Neuronal stem cell (in vitro differentiated cells): ENCODE data around the gene MAP3K14.

ENCODE experiments used
- DNase-seq: peaks from one replicate; pipeline ENCODE4 v3.0.0-alpha.2; 2013; ENCODE audit warnings: low spot score
- H2AFZ ChIP-seq: one replicate; pipeline ENCODE4 v1.6.1; 2013; ENCODE audit warnings: mild to moderate bottlenecking, low read length, inconsistent platforms
- H2AK5ac ChIP-seq: 2 replicates; pipeline ENCODE4 v1.6.1; 2013; ENCODE audit warnings: low read depth, mild to moderate bottlenecking, inconsistent platforms, low read length, moderate library complexity, mixed read lengths
- H2BK120ac ChIP-seq: 2 replicates; pipeline ENCODE4 v1.6.1; 2013; ENCODE audit warnings: low read depth, mild to moderate bottlenecking, inconsistent platforms, low read length, moderate library complexity, mixed read lengths
- H2BK12ac ChIP-seq: one replicate; pipeline ENCODE4 v1.6.1; 2013; ENCODE audit warnings: low read length, inconsistent platforms
- H2BK15ac ChIP-seq: 2 replicates; pipeline ENCODE4 v1.6.1; 2013; ENCODE audit warnings: mild to moderate bottlenecking, low read length, inconsistent platforms, mixed read lengths
- H2BK5ac ChIP-seq: one replicate; pipeline ENCODE4 v1.6.1; 2013; ENCODE audit warnings: inconsistent platforms, mild to moderate bottlenecking, low read length, moderate library complexity
- H3K14ac ChIP-seq: one replicate; pipeline ENCODE4 v1.6.1; 2013; ENCODE audit warnings: low read length, inconsistent platforms
- H3K18ac ChIP-seq: 2 replicates; pipeline ENCODE4 v1.6.1; 2013; ENCODE audit warnings: low read length, inconsistent platforms
- H3K23ac ChIP-seq: 2 replicates; pipeline ENCODE4 v1.6.1; 2013; ENCODE audit warnings: low read depth, mild to moderate bottlenecking, mixed read lengths, low read length, inconsistent platforms; ENCODE audit not compliant: poor library complexity
- H3K27ac ChIP-seq: replicated peaks from 3 replicates; pipeline ENCODE4 v1.5.1; 2013; ENCODE audit warnings: low read length, inconsistent platforms
- H3K27me3 ChIP-seq, 3 experiments: 2 replicates each; pipeline ENCODE4 v1.6.1; 2013; ENCODE audit warnings: low read length in 3 of 3, mild to moderate bottlenecking in 2 of 3, inconsistent platforms in 1 of 3, low read depth in 1 of 3, mixed read lengths in 1 of 3, moderate library complexity in 1 of 3; ENCODE audit not compliant: control insufficient read depth in 3 of 3, insufficient read depth in 3 of 3
- H3K36me3 ChIP-seq, 2 donors: replicated peaks in 1 of 2; 2 replicates each; pipeline ENCODE4 v1.6.1; 2013; ENCODE audit warnings: low read length in 2 of 2; ENCODE audit not compliant: control insufficient read depth in 2 of 2, insufficient read depth in 2 of 2
- H3K4ac ChIP-seq: 2 replicates; pipeline ENCODE4 v1.6.1; 2013; ENCODE audit warnings: inconsistent platforms, mild to moderate bottlenecking, low read length, moderate library complexity
- H3K4me1 ChIP-seq, 2 donors: 1 replicate in 1 of 2; 2 replicates in 1 of 2; pipeline ENCODE4 v1.6.1; 2013; ENCODE audit warnings: low read length in 2 of 2, low read depth in 1 of 2; ENCODE audit not compliant: control insufficient read depth in 2 of 2, insufficient read depth in 1 of 2
- H3K4me2 ChIP-seq: one replicate; pipeline ENCODE4 v1.6.1; 2013; ENCODE audit warnings: mild to moderate bottlenecking, low read length, inconsistent platforms; ENCODE audit not compliant: insufficient read depth, poor library complexity, severe bottlenecking
- H3K4me3 ChIP-seq, 2 donors: 2 replicates each; pipeline ENCODE4 v1.5.1; 2013; ENCODE audit warnings: low read length in 2 of 2, mild to moderate bottlenecking in 2 of 2, inconsistent platforms in 1 of 2, moderate library complexity in 1 of 2
- H3K79me1 ChIP-seq: one replicate; pipeline ENCODE4 v1.6.1; 2013; ENCODE audit warnings: low read depth, mild to moderate bottlenecking, inconsistent platforms, low read length, moderate library complexity
- H3K9ac ChIP-seq: one replicate; pipeline ENCODE4 v1.6.1; 2013; ENCODE audit warnings: mild to moderate bottlenecking, low read depth, low read length, inconsistent platforms; ENCODE audit not compliant: poor library complexity
- H3K9me3 ChIP-seq, 2 donors: replicated peaks in 1 of 2; 2 replicates each; pipeline versions ENCODE3 to v1.6.1; 2013; ENCODE audit warnings: low read length in 2 of 2, mild to moderate bottlenecking in 2 of 2, inconsistent platforms in 1 of 2, low read depth in 1 of 2, mixed read lengths in 1 of 2, moderate library complexity in 1 of 2; ENCODE audit not compliant: control insufficient read depth in 2 of 2, insufficient read depth in 1 of 2
- H4K8ac ChIP-seq: one replicate; pipeline ENCODE4 v1.6.1; 2013; ENCODE audit warnings: low read depth, mild to moderate bottlenecking, inconsistent platforms, low read length, moderate library complexity
- H4K91ac ChIP-seq: one replicate; pipeline ENCODE4 v1.6.1; 2013; ENCODE audit warnings: low read length, low read depth, mild to moderate bottlenecking, inconsistent platforms; ENCODE audit not compliant: poor library complexity
- WGBS, 2 donors: extraction: QIAGEN DNeasy Blood & Tissue Kit; methylation state at CpG; one replicate each; pipeline ENCODE4 v1.1.7; 2013; ENCODE audit warnings: missing lambda C conversion rate in 2 of 2, mixed read lengths in 1 of 2; ENCODE audit not compliant: insufficient read length in 2 of 2, insufficient replicate concordance in 1 of 2; ENCODE audit errors: extremely low coverage in 2 of 2; 5-methylcytosine and 5-hydroxymethylcytosine counted together

Gene MAP3K14

DNA sequence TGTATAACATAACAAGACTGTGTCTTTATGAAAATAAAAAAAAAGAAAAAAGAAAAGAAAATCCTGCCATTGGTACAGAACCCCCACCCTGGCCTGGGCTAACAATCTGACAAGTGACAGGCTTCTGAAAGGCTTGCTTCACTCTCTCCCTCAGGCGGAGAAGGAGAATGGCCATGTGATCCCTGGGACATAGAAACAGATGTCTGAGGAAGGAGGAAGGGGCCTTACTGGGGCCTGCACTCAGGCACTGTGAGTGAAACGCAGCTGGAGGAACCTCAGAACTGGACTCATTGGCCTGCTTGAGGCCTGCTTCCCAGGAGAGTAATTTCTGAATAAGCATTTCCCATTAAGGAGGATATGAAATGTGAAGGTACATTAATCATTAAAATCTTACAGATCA is 17.5 kb downstream of the MAP3K14 start:
- no peak overlapping the region for H3K4me2 ChIP-seq
- no peak overlapping the region for H4K8ac ChIP-seq
- no peak overlapping the region for H4K91ac ChIP-seq
- H3K4me1 ChIP-seq, result peaks cover 2 to 14% of the 10 kb centered on the region in 2 donors
- no peaks in the 10 kb centered on the region for H3K79me1 ChIP-seq
- H3K4ac ChIP-seq, result no peak overlapping the region
- no peak overlapping the region for H3K9ac ChIP-seq
- H2BK12ac ChIP-seq, result no peak overlapping the region
- peak overlapping the region; percentile 21 for H3K27ac ChIP-seq
- H2BK5ac ChIP-seq, result no peak overlapping the region
- DNase-seq, result no peak
- no peaks in the 10 kb centered on the region for H3K9me3 ChIP-seq
- H3K4me3 ChIP-seq, result no peak overlapping the region
- peaks cover 0 to 5% of the 10 kb centered on the region in 2 donors for H3K36me3 ChIP-seq
- no peak overlapping the region for H3K18ac ChIP-seq
- no peak overlapping the region for H3K14ac ChIP-seq
- no peaks in the 10 kb centered on the region for H3K27me3 ChIP-seq
- H2AK5ac ChIP-seq, result no peak overlapping the region
- no peak overlapping the region for H3K23ac ChIP-seq
- no peak overlapping the region for H2AFZ ChIP-seq
- H2BK15ac ChIP-seq, result no peak overlapping the region
- no peak overlapping the region for H2BK120ac ChIP-seq
- no CpG with 5 or more reads among the region's 2 CpGs for WGBS, 2 donors

DNA sequence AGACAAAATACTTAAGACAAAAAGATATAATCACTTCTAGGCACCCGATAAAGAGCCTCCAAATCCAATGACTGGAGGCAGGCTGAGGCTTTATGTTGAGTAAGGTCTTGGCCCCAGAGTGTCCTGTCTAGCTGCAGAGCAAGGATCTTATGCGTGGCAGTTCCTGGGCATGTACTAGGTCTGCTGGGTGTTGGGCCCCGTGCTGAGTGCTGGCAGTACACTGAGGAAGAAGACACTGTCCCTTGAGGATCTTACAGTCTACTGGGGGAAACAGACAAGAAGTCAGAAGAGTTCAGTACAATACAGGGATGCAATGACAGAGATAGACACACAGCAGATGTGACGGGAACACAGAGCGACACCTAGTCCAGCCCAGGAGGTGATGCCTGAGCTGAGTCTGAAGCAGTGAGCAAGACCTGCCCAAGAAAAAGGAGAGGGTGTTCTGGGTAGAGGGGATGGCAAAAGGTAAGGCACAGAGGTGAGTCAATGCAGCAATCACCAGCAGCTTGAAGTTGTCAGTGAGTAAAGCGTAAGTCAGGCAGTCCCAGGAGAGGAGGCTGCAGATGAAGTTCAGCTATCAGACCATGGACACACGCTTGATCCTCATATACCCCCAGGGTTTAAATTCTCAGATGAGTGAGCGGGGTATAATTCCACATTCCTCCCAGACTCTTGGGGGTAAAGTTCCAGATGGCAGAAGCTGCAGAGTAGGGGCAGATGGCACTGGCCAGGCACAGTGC is 18.1 kb downstream of the MAP3K14 start:
- no peak overlapping the region for H2BK12ac ChIP-seq
- H2AFZ ChIP-seq, result no peak overlapping the region
- peaks cover 1% of the 10 kb centered on the region for H3K79me1 ChIP-seq
- H2BK120ac ChIP-seq, result no peak overlapping the region
- no peak overlapping the region for H2BK15ac ChIP-seq
- no peak overlapping the region for H4K8ac ChIP-seq
- H3K27ac ChIP-seq, result no peak overlapping the region
- H3K9ac ChIP-seq, result no peak overlapping the region
- H3K27me3 ChIP-seq, result no peaks in the 10 kb centered on the region
- no peaks in the 10 kb centered on the region for H3K9me3 ChIP-seq
- H4K91ac ChIP-seq, result no peak overlapping the region
- peak overlapping the region in 1 of 2 donors; percentile 21 for H3K4me3 ChIP-seq
- no peak overlapping the region for H3K14ac ChIP-seq
- no peak overlapping the region for H3K4me2 ChIP-seq
- H3K36me3 ChIP-seq, result peaks cover 0 to 5% of the 10 kb centered on the region in 2 donors
- WGBS, 2 donors, result no CpG with 5 or more reads among the region's 8 CpGs
- no peak overlapping the region for H3K18ac ChIP-seq
- H2BK5ac ChIP-seq, result no peak overlapping the region
- peaks cover 2 to 14% of the 10 kb centered on the region in 2 donors for H3K4me1 ChIP-seq
- H3K4ac ChIP-seq, result no peak overlapping the region
- H3K23ac ChIP-seq, result no peak overlapping the region
- no peak overlapping the region for H2AK5ac ChIP-seq
- DNase-seq, result no peak

DNA sequence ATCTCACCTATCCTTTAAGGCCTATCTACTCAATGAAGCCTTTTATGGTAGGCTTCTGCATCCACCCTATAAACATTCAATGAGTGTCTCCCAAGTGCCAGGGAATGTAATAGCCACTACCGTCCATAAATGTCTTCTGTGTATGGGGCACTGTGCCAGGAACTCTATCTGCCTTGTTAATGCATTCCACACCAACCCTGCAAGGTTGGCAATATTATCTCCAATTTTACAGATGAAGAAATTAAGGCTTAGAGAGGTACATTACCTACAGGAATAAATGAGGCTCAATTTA is 20.0 kb downstream of the MAP3K14 start:
- Histone ChIP-seq H3K36me3 (peaks cover 0 to 5% of the 10 kb centered on the region in 2 donors), H3K79me1 (peaks cover 1% of the 10 kb centered on the region), H4K91ac (no peak overlapping the region), H3K4me3 (no peak overlapping the region), H3K9me3 (no peaks in the 10 kb centered on the region), H3K27ac (no peak overlapping the region), H3K4me1 (peaks cover 5 to 14% of the 10 kb centered on the region in 2 donors), H3K27me3 (no peaks in the 10 kb centered on the region), H2BK5ac (no peak overlapping the region), H3K9ac (no peak overlapping the region), H3K23ac (no peak overlapping the region), H4K8ac (no peak overlapping the region), H3K14ac (no peak overlapping the region), H2BK15ac (no peak overlapping the region), H3K18ac (no peak overlapping the region), H2BK120ac (no peak overlapping the region), H2AFZ (no peak overlapping the region), H2BK12ac (no peak overlapping the region), H3K4me2 (no peak overlapping the region), H2AK5ac (no peak overlapping the region), H3K4ac (no peak overlapping the region)
- DNase-seq, result no peak
- no CpG with 5 or more reads among the region's 1 CpG for WGBS, 2 donors

DNA sequence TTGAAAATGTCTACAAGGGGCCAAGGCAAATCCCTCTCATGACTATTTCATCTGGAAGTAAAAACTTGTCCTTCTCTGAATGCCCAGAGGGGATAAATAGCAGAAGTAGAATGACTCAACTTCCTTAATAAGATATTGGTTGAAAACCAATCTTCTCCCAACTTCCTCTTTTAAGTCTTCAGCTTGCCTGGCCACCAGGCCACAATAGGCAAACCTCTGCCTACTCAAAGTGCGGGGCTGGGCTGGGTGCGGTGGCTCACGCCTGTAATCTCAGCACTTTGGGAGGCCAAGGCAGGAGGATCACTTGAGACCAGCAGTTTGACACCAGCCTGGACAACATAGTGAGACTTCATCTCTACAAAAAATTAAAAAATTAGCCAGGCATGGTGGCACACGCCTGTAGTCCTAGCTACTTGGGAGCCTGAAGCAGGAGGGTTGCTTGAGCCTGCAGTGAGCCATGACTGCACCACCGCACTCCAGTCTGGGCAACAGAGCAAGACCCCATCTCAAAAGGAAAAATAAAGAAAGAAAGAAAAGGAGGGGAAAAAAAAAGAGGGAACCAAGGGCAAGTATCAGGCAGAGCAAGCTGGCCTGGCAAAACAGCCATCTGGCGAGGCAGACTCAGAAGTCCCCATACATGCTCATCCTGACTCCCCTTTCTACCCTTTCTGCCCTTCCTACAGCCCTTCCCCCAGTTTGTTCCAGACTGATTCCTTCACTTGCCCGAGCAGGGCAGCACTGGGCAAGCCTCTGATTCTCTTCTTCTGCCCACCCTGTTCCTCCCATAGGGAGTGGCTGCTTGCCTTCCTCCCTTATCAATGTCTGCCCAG is 20.6 kb downstream of the MAP3K14 start:
- Histone ChIP-seq H3K9ac (no peak overlapping the region), H3K4me3 (no peak overlapping the region), H2BK5ac (no peak overlapping the region), H2BK12ac (no peak overlapping the region), H3K4me1 (peaks cover 5 to 14% of the 10 kb centered on the region in 2 donors), H3K18ac (no peak overlapping the region), H3K27ac (no peak overlapping the region), H4K91ac (no peak overlapping the region), H3K9me3 (no peaks in the 10 kb centered on the region), H3K4me2 (no peak overlapping the region), H2AFZ (no peak overlapping the region), H4K8ac (no peak overlapping the region), H2BK120ac (no peak overlapping the region), H2BK15ac (no peak overlapping the region), H2AK5ac (no peak overlapping the region), H3K4ac (no peak overlapping the region), H3K14ac (no peak overlapping the region), H3K79me1 (peaks cover 1% of the 10 kb centered on the region), H3K23ac (no peak overlapping the region), H3K36me3 (peaks cover 0 to 5% of the 10 kb centered on the region in 2 donors), H3K27me3 (no peaks in the 10 kb centered on the region)
- no CpG with 5 or more reads among the region's 7 CpGs for WGBS, 2 donors
- DNase-seq, result no peak
